Measurements from ENCODE around the gene COX20.

DNA sequence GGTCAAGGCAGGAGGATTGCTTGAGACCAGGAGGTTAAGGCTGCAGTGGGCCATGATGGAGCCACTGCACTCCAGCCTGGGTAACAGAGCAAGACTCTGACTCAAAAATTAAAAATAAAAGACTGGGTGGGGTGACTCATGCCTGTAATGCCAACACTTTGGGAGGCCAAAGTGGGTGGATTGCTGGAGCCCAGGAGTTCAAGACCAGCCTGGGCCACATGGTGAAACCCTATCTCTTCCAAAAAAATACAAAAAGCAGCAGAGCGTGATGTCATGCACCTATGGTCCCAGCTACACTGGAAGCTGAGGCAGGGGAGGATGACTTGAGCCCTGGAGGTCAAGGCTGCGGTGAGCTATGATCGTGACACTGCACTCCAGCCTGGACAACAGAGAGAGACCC lies 44.4 kb upstream of the COX20 start:
- no peak for TF ChIP-seq ZNF274 (IDR thresholded peaks at IDR 0.05; ENCODE audit: low read depth, low read length)
- no peak for TF ChIP-seq YY1 (IDR thresholded peaks at IDR 0.05; ENCODE audit: insufficient read depth, insufficient read length)
